ENCODE data around the gene SERINC3. TPM values are rescaled to one million over a fixed set of nuclear protein-coding genes. Genes with fewer than 3 reads are reported as not detected.
A peak's percentile ranks its signal among the peaks of the same experiment; 100 is the strongest.
"Not testable (repeated sequence)": the region's sequence is repeated elsewhere in the genome, so short reads cannot be mapped to it uniquely, and the experiment has no call there.

The SERINC3 gene
- total RNA-seq, 2 experiments from 2014 or later: 82.2 to 98.4 TPM

DNA sequence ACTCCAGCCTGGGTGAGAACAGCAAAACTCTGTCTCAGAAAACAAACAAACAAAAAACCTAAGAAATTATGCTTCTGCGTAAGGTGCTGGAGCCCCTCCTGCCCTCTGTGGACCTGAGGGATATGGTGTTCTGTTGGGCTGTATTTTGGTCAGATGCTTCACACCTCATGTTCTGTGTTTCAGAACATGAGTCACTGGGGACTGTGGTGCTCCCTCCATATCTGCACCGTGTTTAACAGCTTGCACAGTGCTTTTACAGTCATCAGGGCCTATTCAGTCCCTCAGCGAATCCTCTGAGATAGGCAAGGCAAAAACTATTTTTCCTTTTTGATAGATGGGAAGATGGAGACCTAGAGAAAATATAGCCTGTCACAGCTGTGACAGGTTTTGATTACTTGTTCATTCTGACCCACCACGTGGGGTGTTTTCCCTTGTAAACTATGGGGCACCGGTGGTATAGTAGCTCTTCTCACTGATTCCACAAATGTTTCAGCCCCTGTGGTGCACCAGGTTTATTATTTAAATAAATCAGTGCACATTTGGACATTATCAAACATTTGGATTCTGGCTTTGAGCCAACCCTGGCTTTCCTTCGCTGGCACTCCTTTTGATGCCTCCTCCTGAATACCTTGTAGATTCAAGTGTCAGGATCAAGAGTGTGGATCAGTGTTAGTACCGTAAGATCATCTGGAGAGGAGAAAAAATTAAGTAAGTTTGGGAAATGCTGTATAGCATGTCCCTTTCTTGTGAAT is 36.6 kb downstream of the SERINC3 start:
- peaks cover 3% of the 10 kb centered on the region for H3K4me1 Mint-ChIP-seq
- no peaks in the 10 kb centered on the region for H3K9me3 Mint-ChIP-seq
- DNase-seq: no peak
- H3K27ac Mint-ChIP-seq: no peak overlapping the region
- H3K27me3 Mint-ChIP-seq: no peaks in the 10 kb centered on the region
- H3K4me3 Mint-ChIP-seq: no peak overlapping the region
- peaks cover 42% of the 10 kb centered on the region for H3K36me3 Mint-ChIP-seq (ENCODE audit: low read depth)
- CTCF ChIA-PET: interaction anchor here (1.2 kb wide), 1 partner anchor 9 kb away, joined by 3 read pairs; no protein-coding TSS in a partner anchor
- POLR2A ChIA-PET: no interaction called here

DNA sequence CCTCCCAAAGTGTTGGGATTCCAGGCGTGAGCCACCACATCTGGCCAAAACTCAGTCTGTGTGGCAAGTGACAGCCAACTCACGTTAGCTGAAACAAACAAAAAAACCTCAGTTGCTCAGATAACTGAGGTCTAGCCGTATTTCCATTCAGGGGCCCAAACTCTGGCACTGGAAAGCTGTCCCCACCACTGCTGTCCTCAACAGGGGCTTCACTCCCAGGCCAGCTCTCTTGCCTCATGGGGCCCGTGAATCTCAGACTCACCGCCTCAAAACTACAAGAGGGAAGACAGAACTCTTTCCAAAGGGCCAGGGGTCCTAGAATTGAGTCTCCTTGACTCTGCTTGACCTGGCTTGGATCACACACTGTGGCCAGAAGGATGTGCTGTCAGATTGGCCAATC is 38.8 kb downstream of the SERINC3 start:
- no peak overlapping the region for H3K4me3 Mint-ChIP-seq
- H3K36me3 Mint-ChIP-seq (ENCODE audit: low read depth): peaks cover 23% of the 10 kb centered on the region
- ChIA-PET CTCF (interaction anchor here (0.5 kb wide), 1 partner anchor 157 kb away, joined by 3 read pairs; no protein-coding TSS in a partner anchor), POLR2A (no interaction called here)
- H3K27ac Mint-ChIP-seq: no peak overlapping the region
- H3K27me3 Mint-ChIP-seq: no peaks in the 10 kb centered on the region
- H3K4me1 Mint-ChIP-seq: peaks cover 8% of the 10 kb centered on the region
- H3K9me3 Mint-ChIP-seq: no peaks in the 10 kb centered on the region
- DNase-seq: no peak

DNA sequence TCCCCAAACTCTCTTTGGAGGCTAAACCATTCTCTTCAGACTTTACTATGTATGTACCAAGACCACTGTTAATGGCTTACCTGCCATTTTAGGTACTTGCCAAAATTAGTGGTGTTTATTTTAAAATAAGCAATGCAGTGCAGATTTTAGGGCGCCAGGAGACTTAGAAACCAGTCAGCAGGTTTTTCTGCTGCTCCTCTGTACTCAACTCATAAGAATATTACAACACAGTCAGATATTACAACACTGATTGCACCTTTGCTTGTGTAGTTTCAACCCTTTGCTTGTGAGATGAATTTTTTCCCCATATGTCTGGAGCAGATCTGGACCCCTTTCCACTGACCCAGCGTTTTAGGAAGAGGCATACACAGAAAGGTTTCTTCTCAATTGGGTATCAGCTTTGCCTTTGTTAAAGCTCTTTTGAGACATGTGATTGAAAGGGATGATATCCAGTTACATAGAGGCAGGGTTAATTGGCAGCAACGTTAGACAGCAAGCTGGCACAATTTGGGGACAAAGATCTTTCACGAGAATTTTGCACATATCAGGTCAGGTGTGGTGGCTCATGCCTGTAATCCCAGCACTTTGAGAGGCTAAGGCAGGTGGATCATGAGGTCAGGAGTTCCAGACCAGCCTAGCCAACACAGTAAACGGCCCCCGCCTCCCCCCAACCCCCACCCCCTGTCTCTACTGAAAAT is 40.0 kb downstream of the SERINC3 start:
- POLR2A ChIA-PET: no interaction called here
- no peaks in the 10 kb centered on the region for H3K9me3 Mint-ChIP-seq
- H3K27me3 Mint-ChIP-seq: no peaks in the 10 kb centered on the region
- no peak overlapping the region for H3K4me3 Mint-ChIP-seq
- no peak overlapping the region for H3K27ac Mint-ChIP-seq
- H3K4me1 Mint-ChIP-seq: peaks cover 13% of the 10 kb centered on the region
- no peak for DNase-seq
- CTCF ChIA-PET: no interaction called here
- peaks cover 23% of the 10 kb centered on the region for H3K36me3 Mint-ChIP-seq (ENCODE audit: low read depth)

DNA sequence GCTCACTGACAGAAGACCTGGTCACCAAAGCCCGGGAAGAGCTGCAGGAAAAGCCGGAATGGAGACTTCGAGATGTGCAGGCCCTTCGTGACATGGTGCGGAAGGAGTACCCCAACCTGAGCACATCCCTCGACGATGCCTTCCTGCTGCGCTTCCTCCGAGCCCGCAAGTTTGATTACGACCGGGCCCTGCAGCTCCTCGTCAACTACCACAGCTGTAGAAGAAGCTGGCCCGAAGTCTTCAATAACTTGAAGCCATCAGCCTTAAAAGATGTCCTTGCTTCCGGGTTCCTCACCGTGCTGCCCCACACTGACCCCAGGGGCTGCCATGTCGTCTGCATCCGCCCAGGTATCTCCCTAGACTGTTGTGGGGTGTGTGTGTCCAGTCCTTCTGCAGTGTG is 41.8 kb downstream of the SERINC3 start:
- H3K36me3 Mint-ChIP-seq (ENCODE audit: low read depth): peaks cover 20% of the 10 kb centered on the region
- POLR2A ChIA-PET: no interaction called here
- DNase-seq: no peak
- CTCF ChIA-PET: interaction anchor here (0.9 kb wide), 1 partner anchor 14 kb away, joined by 3 read pairs; no protein-coding TSS in a partner anchor
- H3K4me3 Mint-ChIP-seq: no peak overlapping the region
- no peak overlapping the region for H3K27ac Mint-ChIP-seq
- H3K4me1 Mint-ChIP-seq: peaks cover 30% of the 10 kb centered on the region
- H3K27me3 Mint-ChIP-seq: no peaks in the 10 kb centered on the region
- no peaks in the 10 kb centered on the region for H3K9me3 Mint-ChIP-seq

DNA sequence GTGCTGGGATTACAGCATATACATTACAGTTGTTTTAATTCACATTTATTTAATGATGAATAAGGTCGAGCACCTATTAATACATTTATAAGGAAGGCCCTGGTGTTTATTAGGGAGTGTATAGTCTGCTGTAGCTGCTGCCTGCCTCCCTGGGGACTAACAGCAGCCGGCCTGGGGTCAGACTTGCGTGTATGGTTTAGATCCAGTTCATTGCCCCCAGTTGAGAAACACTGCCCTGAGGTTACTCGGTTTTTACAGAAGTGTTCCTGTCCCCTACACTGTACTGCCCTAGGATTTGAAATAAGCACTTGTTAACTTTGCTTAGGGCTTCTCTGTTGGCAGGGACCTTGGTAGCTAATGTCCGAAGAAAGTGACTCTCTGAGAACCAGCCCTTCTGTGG is 42.2 kb downstream of the SERINC3 start:
- no peak overlapping the region for H3K27ac Mint-ChIP-seq
- peaks cover 33% of the 10 kb centered on the region for H3K4me1 Mint-ChIP-seq
- H3K9me3 Mint-ChIP-seq: no peaks in the 10 kb centered on the region
- H3K4me3 Mint-ChIP-seq: no peak overlapping the region
- H3K36me3 Mint-ChIP-seq (ENCODE audit: low read depth): peaks cover 19% of the 10 kb centered on the region
- ChIA-PET POLR2A (no interaction called here), CTCF (interaction anchor here (0.9 kb wide), 1 partner anchor 14 kb away, joined by 3 read pairs; no protein-coding TSS in a partner anchor)
- no peaks in the 10 kb centered on the region for H3K27me3 Mint-ChIP-seq
- DNase-seq: no peak

DNA sequence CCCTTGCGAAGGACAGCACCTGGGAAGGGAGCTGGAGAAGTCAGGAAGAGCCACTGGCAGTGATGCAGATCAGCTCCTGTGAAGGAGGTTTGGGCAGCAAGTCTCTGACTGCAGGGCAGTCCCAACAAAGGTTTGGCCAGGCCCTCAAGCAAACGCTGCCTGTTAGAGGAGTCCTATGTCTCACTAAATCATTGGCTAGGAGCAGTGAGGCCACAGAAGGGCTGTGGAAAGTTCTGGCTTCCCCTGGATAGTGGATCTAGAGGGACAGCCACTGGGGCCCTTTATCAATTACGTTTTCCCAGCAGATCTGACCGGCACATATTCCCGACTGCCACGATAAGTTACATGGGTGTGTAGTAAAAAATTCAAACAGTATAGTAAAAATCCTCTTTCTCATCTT is 43.7 kb downstream of the SERINC3 start:
- POLR2A ChIA-PET: no interaction called here
- Mint-ChIP-seq H3K27ac (no peak overlapping the region), H3K9me3 (no peaks in the 10 kb centered on the region), H3K4me1 (peaks cover 33% of the 10 kb centered on the region), H3K4me3 (no peak overlapping the region), H3K27me3 (no peaks in the 10 kb centered on the region), H3K36me3 (ENCODE audit: low read depth) (peaks cover 12% of the 10 kb centered on the region)
- CTCF ChIA-PET: interaction anchor here (0.6 to 3.2 kb wide), 3 partner anchors 9 to 26 kb away, joined by 3 to 10 read pairs (median 3); no protein-coding TSS in a partner anchor
- no peak for DNase-seq

DNA sequence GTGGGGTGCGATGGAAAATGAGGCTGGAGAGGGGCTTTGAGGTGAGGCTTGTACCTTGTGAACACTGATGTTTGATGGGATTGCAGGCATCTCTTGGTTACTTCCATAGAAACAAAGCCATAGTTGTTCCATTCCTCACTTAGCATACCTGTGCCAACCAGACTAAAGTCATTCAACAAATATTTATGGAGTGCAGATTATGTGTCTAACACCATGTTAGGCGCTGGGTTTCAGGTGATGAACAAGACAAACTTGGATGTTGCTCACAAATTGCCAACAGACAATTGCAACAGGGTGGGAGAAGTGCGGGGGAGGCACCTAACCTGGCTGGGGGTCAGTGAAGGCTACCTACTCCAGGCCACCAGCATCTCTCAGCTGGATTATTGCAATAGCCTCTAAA is 44.7 kb downstream of the SERINC3 start:
- no peak for DNase-seq
- H3K4me1 Mint-ChIP-seq: peaks cover 33% of the 10 kb centered on the region
- peaks cover 12% of the 10 kb centered on the region for H3K36me3 Mint-ChIP-seq (ENCODE audit: low read depth)
- POLR2A ChIA-PET: no interaction called here
- CTCF ChIA-PET: interaction anchor here (0.6 to 3.2 kb wide), 3 partner anchors 10 to 166 kb away, joined by 3 to 10 read pairs (median 3); partner anchors contain the start of gene FITM2
- H3K27me3 Mint-ChIP-seq: no peaks in the 10 kb centered on the region
- H3K9me3 Mint-ChIP-seq: no peaks in the 10 kb centered on the region
- peak overlapping the region; percentile 33 for H3K4me3 Mint-ChIP-seq
- peak overlapping the region; percentile 52 for H3K27ac Mint-ChIP-seq

DNA sequence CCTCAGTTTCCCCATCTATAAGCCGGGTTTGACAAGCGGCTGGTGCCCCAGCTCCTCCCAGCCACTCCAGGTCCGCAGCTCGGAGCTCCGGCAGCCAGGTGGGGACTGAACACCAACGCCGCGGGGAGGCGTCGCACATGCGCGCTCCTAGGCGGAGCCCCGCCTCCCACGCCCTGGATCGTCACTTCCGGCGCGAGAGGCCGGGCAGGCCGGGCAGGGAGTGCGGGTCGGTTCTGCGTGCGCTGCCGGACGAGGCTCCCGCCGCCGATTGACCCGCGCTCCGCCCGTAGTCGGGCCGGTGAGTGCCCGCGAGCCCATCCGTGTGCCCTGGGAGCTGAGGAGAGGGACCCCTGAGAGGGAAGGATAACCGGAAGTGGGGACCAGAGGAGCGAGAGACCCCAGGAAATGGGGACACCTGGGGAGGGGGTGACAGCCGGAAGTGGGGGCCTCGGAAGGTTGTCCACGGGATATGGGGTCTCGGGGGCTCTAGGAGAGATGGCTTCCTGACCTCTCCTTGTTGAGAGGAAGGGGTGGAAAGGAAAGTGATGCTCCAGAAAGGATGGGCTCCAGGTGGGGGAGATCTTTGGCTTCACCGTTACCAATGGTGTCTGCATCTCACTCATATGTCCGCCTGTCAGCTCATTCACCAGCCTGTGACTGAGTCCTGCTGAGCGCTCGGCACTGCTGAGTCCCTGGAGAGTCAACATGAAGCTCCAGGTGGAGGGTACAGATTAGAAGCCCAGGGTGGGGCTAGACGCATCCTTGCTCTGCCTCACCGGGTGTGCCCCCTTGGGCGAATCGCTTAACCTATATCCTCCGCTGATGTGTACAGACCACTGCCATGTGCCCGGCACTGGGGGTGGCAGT is 45.9 kb downstream of the SERINC3 start, which contains the start of gene TTPAL:
Gene TTPAL, plus strand, starts transcription at position 181 of the 867 bp plus-strand sequence. CDS start 4,126 bp downstream, outside the sequence.
- peak within 1 kb of the TSS; percentile 94 for H3K4me3 Mint-ChIP-seq
- H3K9me3 Mint-ChIP-seq: no peaks in the 10 kb centered on the region
- peaks cover 2% of the 10 kb centered on the region for H3K36me3 Mint-ChIP-seq (ENCODE audit: low read depth)
- CTCF ChIA-PET: interaction anchor here (0.6 to 3.2 kb wide), 6 partner anchors 8 to 568 kb away, joined by 3 to 10 read pairs (median 3); no protein-coding TSS in a partner anchor
- H3K4me1 Mint-ChIP-seq: peaks cover 30% of the 10 kb centered on the region
- peak; percentile 88 for DNase-seq
- H3K27ac Mint-ChIP-seq: peak within 1 kb of the TSS; percentile 98
- H3K27me3 Mint-ChIP-seq: no peaks in the 10 kb centered on the region
- POLR2A ChIA-PET: interaction anchor here (0.6 to 0.7 kb wide), 2 partner anchors 46 to 167 kb away, joined by 3 to 7 read pairs; partner anchors contain the start of gene SERINC3

DNA sequence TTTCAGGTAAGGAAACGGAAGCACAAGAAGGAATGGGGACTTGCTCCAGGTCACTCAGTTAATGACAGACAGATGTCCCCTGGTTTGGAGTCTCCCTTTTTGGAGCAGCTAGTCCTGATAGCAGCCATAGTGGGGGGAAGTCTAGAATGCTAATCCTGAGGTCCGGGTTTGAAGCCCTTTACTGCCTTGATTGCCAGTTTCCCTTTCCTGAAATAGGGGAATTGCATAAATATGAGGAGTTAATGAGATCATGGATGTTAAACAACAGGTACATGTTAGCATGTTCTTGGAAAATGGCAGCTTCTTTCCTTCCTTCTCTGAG is 46.5 kb downstream of the SERINC3 start:
- Mint-ChIP-seq H3K36me3 (ENCODE audit: low read depth) (peaks cover 2% of the 10 kb centered on the region), H3K27ac (peak overlapping the region; percentile 98), H3K27me3 (no peaks in the 10 kb centered on the region), H3K4me1 (peaks cover 30% of the 10 kb centered on the region), H3K4me3 (peak overlapping the region; percentile 94), H3K9me3 (no peaks in the 10 kb centered on the region)
- DNase-seq: no peak
- ChIA-PET CTCF (interaction anchor here (0.8 to 3.2 kb wide), 3 partner anchors 12 to 569 kb away, joined by 3 to 10 read pairs (median 3); no protein-coding TSS in a partner anchor), POLR2A (interaction anchor here (0.6 to 0.7 kb wide), 2 partner anchors 47 to 168 kb away, joined by 3 to 7 read pairs; partner anchors contain the start of gene SERINC3)

DNA sequence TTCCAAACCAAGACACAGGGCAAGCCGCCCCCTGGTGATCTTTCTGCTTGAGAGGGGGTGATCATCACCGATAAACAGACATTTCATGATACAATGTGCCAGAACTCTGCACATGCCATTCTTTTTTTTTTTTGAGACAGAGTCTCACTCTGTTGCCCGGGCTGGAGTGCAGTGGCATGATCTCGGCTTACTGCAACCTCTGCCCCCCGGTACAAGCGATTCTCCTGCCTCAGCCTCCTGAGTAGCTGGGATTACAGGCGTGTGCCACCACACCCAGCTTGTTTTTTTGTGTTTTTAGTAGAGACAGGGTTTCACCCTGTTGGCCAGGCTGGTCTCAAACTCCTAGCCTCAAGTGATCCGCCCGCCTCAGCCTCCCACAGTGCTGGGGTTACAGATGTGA is 49.6 kb downstream of the SERINC3 start:
- H3K9me3 Mint-ChIP-seq; H3K27ac Mint-ChIP-seq; DNase-seq; H3K4me3 Mint-ChIP-seq; H3K36me3 Mint-ChIP-seq (ENCODE audit: low read depth); H3K27me3 Mint-ChIP-seq: not testable (repeated sequence)
- ChIA-PET CTCF (interaction anchor here (0.6 to 1.0 kb wide), 2 partner anchors 138 to 1909 kb away, joined by 3 read pairs; no protein-coding TSS in a partner anchor), POLR2A (interaction anchor here (0.6 kb wide), 1 partner anchor 194 kb away, joined by 4 read pairs; no protein-coding TSS in a partner anchor)
- H3K4me1 Mint-ChIP-seq: peaks cover 25% of the 10 kb centered on the region

DNA sequence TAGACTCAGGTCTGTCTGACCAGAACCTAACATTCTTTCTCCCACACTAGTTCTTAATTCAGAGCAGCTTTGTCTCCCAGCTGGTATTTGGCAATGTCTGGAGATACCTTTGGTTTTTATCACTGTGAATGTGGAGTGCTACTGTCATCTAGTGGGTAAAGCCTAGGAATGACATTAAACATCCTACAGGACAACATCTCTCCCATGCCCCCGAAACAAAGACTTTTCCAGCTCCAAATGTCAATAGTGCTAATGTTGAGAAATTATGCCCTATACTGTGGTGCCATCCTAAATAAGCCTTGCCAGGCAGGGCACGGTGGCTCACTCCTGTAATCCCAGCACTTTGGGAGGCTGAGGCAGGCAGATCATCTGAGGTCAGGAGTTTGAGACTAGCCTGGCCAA is 50.4 kb downstream of the SERINC3 start:
- Mint-ChIP-seq H3K27ac (no peak overlapping the region), H3K4me3 (no peak overlapping the region), H3K27me3 (no peaks in the 10 kb centered on the region), H3K4me1 (peaks cover 17% of the 10 kb centered on the region), H3K9me3 (no peaks in the 10 kb centered on the region), H3K36me3 (ENCODE audit: low read depth) (peaks cover 2% of the 10 kb centered on the region)
- ChIA-PET POLR2A (no interaction called here), CTCF (interaction anchor here (0.5 to 1.0 kb wide), 2 partner anchors 131 to 139 kb away, joined by 3 read pairs; no protein-coding TSS in a partner anchor)
- DNase-seq: no peak

DNA sequence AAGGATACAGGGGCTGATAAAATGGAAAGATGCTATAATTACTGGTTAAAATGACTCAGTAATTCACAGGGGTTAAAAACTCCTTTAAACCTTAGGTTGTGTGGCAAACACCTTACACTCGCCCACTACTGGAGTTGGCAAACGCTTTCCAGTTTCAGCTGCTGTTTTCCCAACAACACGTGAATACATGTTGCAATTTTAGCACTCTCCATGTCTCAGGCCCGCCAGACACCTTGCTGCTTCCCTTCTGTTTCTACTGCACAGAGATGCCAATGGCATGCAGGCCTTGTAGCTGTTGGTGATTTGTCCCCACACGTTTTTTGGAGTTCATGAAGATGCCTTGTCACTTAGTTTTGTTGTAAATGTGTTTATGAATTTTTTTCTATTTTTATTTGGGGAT is 51.5 kb downstream of the SERINC3 start:
- CTCF ChIA-PET: no interaction called here
- H3K27ac Mint-ChIP-seq: no peak overlapping the region
- DNase-seq: no peak
- H3K27me3 Mint-ChIP-seq: no peaks in the 10 kb centered on the region
- POLR2A ChIA-PET: no interaction called here
- no peaks in the 10 kb centered on the region for H3K9me3 Mint-ChIP-seq
- H3K4me3 Mint-ChIP-seq: no peak overlapping the region
- no peaks in the 10 kb centered on the region for H3K36me3 Mint-ChIP-seq (ENCODE audit: low read depth)
- peaks cover 6% of the 10 kb centered on the region for H3K4me1 Mint-ChIP-seq

Data from activated CD4-positive, alpha-beta T cell treated with anti-CD3 and anti-CD28 coated beads, Interleukin-2, amount 10 ng/mL, durations not matched to agents 7 days and 5 days (primary cell).